Esophagus muscularis mucosa (tissue), 4 donors: ENCODE measurements around the gene PTGIS.

ENCODE experiments used
- CTCF ChIP-seq, 3 experiments: fragments of 200-600 bp in 2 of 3; fragments of 450-650 bp in 1 of 3; sonication (generic) in 2 of 3; IDR thresholded peaks; one replicate each; pipeline ENCODE4 v1.5.1; 2017 to 2019; ENCODE audit warnings: antibody characterized with exemption in 3 of 3, mild to moderate bottlenecking in 2 of 3, moderate library complexity in 1 of 3
- EP300 ChIP-seq: sonication (generic); formaldehyde crosslinking; IDR thresholded peaks from one replicate; pipeline ENCODE4 v1.6.1; 2017; ENCODE audit warnings: antibody characterized with exemption
- POLR2A ChIP-seq: fragments of 450-650 bp; IDR thresholded peaks from one replicate; pipeline ENCODE4 v1.6.1; 2017; ENCODE audit warnings: antibody characterized with exemption, moderate library complexity, mild to moderate bottlenecking, low read depth
- POLR2AphosphoS5 ChIP-seq, 2 donors: sonication (generic); formaldehyde crosslinking; IDR thresholded peaks; one replicate each; pipeline ENCODE4 v1.6.1; 2017; ENCODE audit warnings: antibody characterized with exemption in 2 of 2

GRCh38 chr20:49557449-49557848 lies 10.5 kb downstream of the PTGIS start:
- TF ChIP-seq CTCF (IDR thresholded peaks at IDR 0.05) (no peak), EP300 (no peak), POLR2AphosphoS5 (IDR thresholded peaks at IDR 0.05) (no peak), POLR2A (no peak)
